Liver (tissue), 9 donors: ENCODE measurements around the gene KCTD8. TPM values are rescaled to one million over a fixed set of nuclear protein-coding genes. Genes with fewer than 3 reads are reported as not detected.

Experiments used
- DNase-seq: peaks from one replicate; pipeline ENCODE4 v3.0.0-alpha.2; 2017; ENCODE audit warnings: low spot score
- H3K27ac ChIP-seq, 2 donors: one replicate each; pipeline ENCODE4 v1.7.0; 2013; ENCODE audit warnings: inconsistent platforms in 2 of 2, low read length in 2 of 2, control low read depth in 1 of 2, low read depth in 1 of 2, mild to moderate bottlenecking in 1 of 2
- H3K27me3 ChIP-seq, 4 donors: one replicate each; pipeline versions ENCODE4 v1.6.1 to v1.7.0; 2013; ENCODE audit warnings: low read length in 3 of 4, inconsistent platforms in 1 of 4, mild to moderate bottlenecking in 1 of 4, moderate library complexity in 1 of 4; ENCODE audit not compliant: control insufficient read depth in 4 of 4, insufficient read depth in 4 of 4
- H3K36me3 ChIP-seq, 4 donors: one replicate each; pipeline versions ENCODE4 v1.6.1 to v1.7.0; 2013; ENCODE audit warnings: low read length in 3 of 4, mild to moderate bottlenecking in 3 of 4, low read depth in 1 of 4, moderate library complexity in 1 of 4; ENCODE audit not compliant: control insufficient read depth in 4 of 4, insufficient read depth in 3 of 4
- H3K4me1 ChIP-seq, 4 donors: one replicate each; pipeline versions ENCODE4 v1.6.1 to v1.7.0; 2013; ENCODE audit warnings: low read length in 3 of 4, mild to moderate bottlenecking in 3 of 4, moderate library complexity in 1 of 4; ENCODE audit not compliant: control insufficient read depth in 4 of 4, insufficient read depth in 4 of 4
- H3K4me3 ChIP-seq, 3 donors: one replicate each; pipeline versions ENCODE4 v1.6.1 to v1.7.0; 2013; ENCODE audit warnings: low read length in 3 of 3, control low read depth in 1 of 3, low read depth in 1 of 3, mild to moderate bottlenecking in 1 of 3
- H3K9ac ChIP-seq, 2 donors: one replicate each; pipeline ENCODE4 v1.7.0; 2013; ENCODE audit warnings: low read length in 2 of 2, mild to moderate bottlenecking in 2 of 2, moderate library complexity in 2 of 2, control low read depth in 1 of 2, low read depth in 1 of 2
- H3K9me3 ChIP-seq, 4 donors: one replicate each; pipeline versions ENCODE4 v1.6.1 to v1.7.0; 2013; ENCODE audit warnings: low read length in 3 of 4; ENCODE audit not compliant: control insufficient read depth in 4 of 4
- EGR1 ChIP-seq, 2 donors: IDR thresholded peaks; 2 replicates each; pipeline ENCODE4 v1.6.1; 2016 to 2018; ENCODE audit warnings: antibody characterized with exemption in 2 of 2, low read depth in 2 of 2
- FOXA1 ChIP-seq: IDR thresholded peaks from 2 replicates; pipeline ENCODE4 v1.6.1; 2016; ENCODE audit warnings: antibody characterized with exemption
- FOXA2 ChIP-seq: IDR thresholded peaks from 2 replicates; pipeline ENCODE4 v1.6.1; 2016; ENCODE audit warnings: antibody characterized with exemption
- GABPA ChIP-seq, 2 donors: IDR thresholded peaks in 1 of 2; conservative IDR thresholded peaks in 1 of 2; 2 replicates each; pipeline ENCODE4 v1.6.1; 2016; ENCODE audit warnings: antibody characterized with exemption in 2 of 2, mild to moderate bottlenecking in 1 of 2, moderate library complexity in 1 of 2
- HNF4A ChIP-seq, 2 donors: conservative IDR thresholded peaks; 2 replicates each; pipeline ENCODE4 v1.6.1; 2016; ENCODE audit warnings: antibody characterized with exemption in 2 of 2, mild to moderate bottlenecking in 2 of 2
- HNF4G ChIP-seq: IDR thresholded peaks from 2 replicates; pipeline ENCODE4 v1.6.1; 2016; ENCODE audit warnings: antibody characterized with exemption
- JUND ChIP-seq, 2 donors: IDR thresholded peaks; 2 replicates each; pipeline ENCODE4 v1.6.1; 2016; ENCODE audit warnings: antibody characterized with exemption in 2 of 2
- NR2F2 ChIP-seq: IDR thresholded peaks from 2 replicates; pipeline ENCODE4 v1.6.1; 2016; ENCODE audit warnings: antibody characterized with exemption
- RAD21 ChIP-seq, 2 donors: IDR thresholded peaks; 2 replicates each; pipeline ENCODE4 v1.6.1; 2016; ENCODE audit warnings: antibody characterized with exemption in 2 of 2, mild to moderate bottlenecking in 2 of 2
- RXRA ChIP-seq, 2 donors: IDR thresholded peaks; 2 replicates each; pipeline ENCODE4 v1.6.1; 2017 to 2018; ENCODE audit warnings: antibody characterized with exemption in 2 of 2, mild to moderate bottlenecking in 1 of 2
- SP1 ChIP-seq: IDR thresholded peaks from 2 replicates; pipeline ENCODE4 v1.6.1; 2018; ENCODE audit warnings: antibody characterized with exemption, mild to moderate bottlenecking
- TAF1 ChIP-seq: conservative IDR thresholded peaks from 2 replicates; pipeline ENCODE4 v1.6.1; 2016; ENCODE audit warnings: antibody characterized with exemption, mild to moderate bottlenecking
- YY1 ChIP-seq: IDR thresholded peaks from 2 replicates; pipeline ENCODE4 v1.6.1; 2016; ENCODE audit warnings: antibody characterized with exemption, mild to moderate bottlenecking
- WGBS: extraction: QIAGEN DNeasy Blood & Tissue Kit; methylation state at CpG from one replicate; pipeline ENCODE4 v1.1.7; 2013; 5-methylcytosine and 5-hydroxymethylcytosine counted together
- polyA plus RNA-seq, 2 donors: library from polyadenylated mRNA; stranded (reverse) in 1 of 2; unstranded in 1 of 2; fragments of 200-250 nt in 1 of 2; fragments of >200 nt in 1 of 2; fragmentation: Nextera tagmentation in 1 of 2; extraction: Ambion mirVana in 1 of 2; gene quantifications; one replicate each; pipeline versions ENCODE4 v1.2.1 to v1.2.3, GENCODE V29; 2013 to 2015
- total RNA-seq, 2 donors: library from RNA; depleted of rRNA; stranded (reverse); fragments of >200 nt; gene quantifications; one replicate each; pipeline ENCODE4 v1.2.3, GENCODE V29; 2014
- TF ChIP-seq, protein P1 (sequence below): IDR thresholded peaks from 2 replicates; pipeline ENCODE4 v1.6.1; 2016; ENCODE audit warnings: antibody characterized with exemption
- TF ChIP-seq, protein P2 (sequence below): fragments of 150-350 bp; IDR thresholded peaks from 2 replicates; pipeline ENCODE4 v1.5.1; 2017; ENCODE audit warnings: improper control_type of control experiment, low read depth, low read length; ENCODE audit not compliant: missing input control
- TF ChIP-seq, protein P3 (sequence below): IDR thresholded peaks from 2 replicates; pipeline ENCODE4 v1.6.1; 2016; ENCODE audit warnings: antibody characterized with exemption
- TF ChIP-seq, protein P4 (sequence below): IDR thresholded peaks from 2 replicates; pipeline ENCODE4 v1.6.1; 2016; ENCODE audit warnings: antibody characterized with exemption
- TF ChIP-seq, protein P5 (sequence below): IDR thresholded peaks from 2 replicates; pipeline ENCODE4 v1.6.1; 2016; ENCODE audit warnings: antibody characterized with exemption, mild to moderate bottlenecking
- donor health status: healthy.
- donor health status: healthy.
- donor health status: healthy.
- donor health status: healthy.
- donor health status: healthy.

The KCTD8 gene
- total and polyA plus RNA-seq, 4 donors: not detected

DNA sequence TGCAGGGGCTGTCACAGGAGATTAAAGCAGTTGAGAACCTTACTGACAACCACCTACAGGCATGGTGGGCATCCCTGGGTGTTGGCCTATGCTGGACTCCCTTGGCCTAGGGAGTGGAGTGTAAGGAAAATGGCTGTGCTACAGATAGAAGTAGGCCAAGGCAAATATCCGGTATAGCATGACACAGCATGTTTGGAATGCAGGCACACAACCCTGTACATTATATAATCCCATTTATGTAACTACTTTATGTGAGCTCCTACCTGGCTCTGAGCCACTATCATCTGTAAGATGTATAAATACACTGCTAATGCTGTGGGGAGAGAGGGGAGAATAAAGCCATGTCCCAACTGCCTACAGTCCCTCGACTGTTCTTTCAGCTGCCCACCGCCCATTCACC, 38.7 kb upstream of the KCTD8 start:
- H3K27me3 ChIP-seq: no peaks in the 10 kb centered on the region

DNA sequence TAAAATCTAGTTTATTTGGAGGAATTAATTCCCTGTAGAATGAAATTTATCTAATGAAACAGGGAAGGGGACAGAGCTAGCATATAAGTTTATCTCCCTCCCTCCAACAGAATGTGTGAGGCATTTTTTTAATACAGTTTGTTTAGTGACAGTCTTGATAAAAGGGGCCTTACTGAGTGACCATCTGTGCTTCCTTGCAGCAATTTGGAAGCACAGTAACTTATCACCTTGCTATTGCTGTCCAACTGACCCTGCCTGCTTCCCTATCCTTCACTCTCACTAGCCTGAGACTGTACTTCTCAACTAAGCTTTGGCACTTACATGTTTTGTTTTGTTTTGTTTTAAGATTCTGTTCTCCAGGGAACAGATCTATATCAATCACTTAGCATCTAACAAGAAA, 31.1 kb upstream of the KCTD8 start:
- DNase-seq: no peak
- H3K4me1 ChIP-seq: no peaks in the 10 kb centered on the region
- peaks cover 0 to 2% (median 0%) of the 10 kb centered on the region in 4 donors for H3K27me3 ChIP-seq
- H3K27ac ChIP-seq: no peak overlapping the region
- H3K4me3 ChIP-seq: no peak overlapping the region
- no peak overlapping the region for H3K9ac ChIP-seq
- no peaks in the 10 kb centered on the region for H3K36me3 ChIP-seq
- H3K9me3 ChIP-seq: no peaks in the 10 kb centered on the region
- TF ChIP-seq YY1 (no peak), NR2F2 (no peak), GABPA (IDR thresholded peaks at IDR 0.05 in 1 of 2, conservative IDR thresholded peaks at IDR 0.05 in 1 of 2) (no peak), HNF4A (conservative IDR thresholded peaks at IDR 0.05) (no peak), HNF4G (no peak)
- TF ChIP-seq, protein P1, sequence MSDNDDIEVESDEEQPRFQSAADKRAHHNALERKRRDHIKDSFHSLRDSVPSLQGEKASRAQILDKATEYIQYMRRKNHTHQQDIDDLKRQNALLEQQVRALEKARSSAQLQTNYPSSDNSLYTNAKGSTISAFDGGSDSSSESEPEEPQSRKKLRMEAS: no peak
- TF ChIP-seq, protein P2, sequence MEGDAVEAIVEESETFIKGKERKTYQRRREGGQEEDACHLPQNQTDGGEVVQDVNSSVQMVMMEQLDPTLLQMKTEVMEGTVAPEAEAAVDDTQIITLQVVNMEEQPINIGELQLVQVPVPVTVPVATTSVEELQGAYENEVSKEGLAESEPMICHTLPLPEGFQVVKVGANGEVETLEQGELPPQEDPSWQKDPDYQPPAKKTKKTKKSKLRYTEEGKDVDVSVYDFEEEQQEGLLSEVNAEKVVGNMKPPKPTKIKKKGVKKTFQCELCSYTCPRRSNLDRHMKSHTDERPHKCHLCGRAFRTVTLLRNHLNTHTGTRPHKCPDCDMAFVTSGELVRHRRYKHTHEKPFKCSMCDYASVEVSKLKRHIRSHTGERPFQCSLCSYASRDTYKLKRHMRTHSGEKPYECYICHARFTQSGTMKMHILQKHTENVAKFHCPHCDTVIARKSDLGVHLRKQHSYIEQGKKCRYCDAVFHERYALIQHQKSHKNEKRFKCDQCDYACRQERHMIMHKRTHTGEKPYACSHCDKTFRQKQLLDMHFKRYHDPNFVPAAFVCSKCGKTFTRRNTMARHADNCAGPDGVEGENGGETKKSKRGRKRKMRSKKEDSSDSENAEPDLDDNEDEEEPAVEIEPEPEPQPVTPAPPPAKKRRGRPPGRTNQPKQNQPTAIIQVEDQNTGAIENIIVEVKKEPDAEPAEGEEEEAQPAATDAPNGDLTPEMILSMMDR: no peak

More for the DNA sequence above, 38.7 kb upstream of the KCTD8 start:
- no peak for DNase-seq
- Histone ChIP-seq H3K4me1 (no peaks in the 10 kb centered on the region), H3K27ac (no peak overlapping the region), H3K9ac (no peak overlapping the region), H3K9me3 (peaks cover 0 to 7% (median under 1%) of the 10 kb centered on the region in 4 donors), H3K4me3 (no peak overlapping the region), H3K36me3 (no peaks in the 10 kb centered on the region)
- TF ChIP-seq, protein P3, sequence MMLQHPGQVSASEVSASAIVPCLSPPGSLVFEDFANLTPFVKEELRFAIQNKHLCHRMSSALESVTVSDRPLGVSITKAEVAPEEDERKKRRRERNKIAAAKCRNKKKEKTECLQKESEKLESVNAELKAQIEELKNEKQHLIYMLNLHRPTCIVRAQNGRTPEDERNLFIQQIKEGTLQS: no peak
- no peak for TF ChIP-seq GABPA (IDR thresholded peaks at IDR 0.05 in 1 of 2, conservative IDR thresholded peaks at IDR 0.05 in 1 of 2)
- no peak for TF ChIP-seq RAD21 (IDR thresholded peaks at IDR 0.05)
- TF ChIP-seq, protein P4, sequence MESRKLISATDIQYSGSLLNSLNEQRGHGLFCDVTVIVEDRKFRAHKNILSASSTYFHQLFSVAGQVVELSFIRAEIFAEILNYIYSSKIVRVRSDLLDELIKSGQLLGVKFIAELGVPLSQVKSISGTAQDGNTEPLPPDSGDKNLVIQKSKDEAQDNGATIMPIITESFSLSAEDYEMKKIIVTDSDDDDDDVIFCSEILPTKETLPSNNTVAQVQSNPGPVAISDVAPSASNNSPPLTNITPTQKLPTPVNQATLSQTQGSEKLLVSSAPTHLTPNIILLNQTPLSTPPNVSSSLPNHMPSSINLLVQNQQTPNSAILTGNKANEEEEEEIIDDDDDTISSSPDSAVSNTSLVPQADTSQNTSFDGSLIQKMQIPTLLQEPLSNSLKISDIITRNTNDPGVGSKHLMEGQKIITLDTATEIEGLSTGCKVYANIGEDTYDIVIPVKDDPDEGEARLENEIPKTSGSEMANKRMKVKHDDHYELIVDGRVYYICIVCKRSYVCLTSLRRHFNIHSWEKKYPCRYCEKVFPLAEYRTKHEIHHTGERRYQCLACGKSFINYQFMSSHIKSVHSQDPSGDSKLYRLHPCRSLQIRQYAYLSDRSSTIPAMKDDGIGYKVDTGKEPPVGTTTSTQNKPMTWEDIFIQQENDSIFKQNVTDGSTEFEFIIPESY: no peak
- TF ChIP-seq, protein P5, sequence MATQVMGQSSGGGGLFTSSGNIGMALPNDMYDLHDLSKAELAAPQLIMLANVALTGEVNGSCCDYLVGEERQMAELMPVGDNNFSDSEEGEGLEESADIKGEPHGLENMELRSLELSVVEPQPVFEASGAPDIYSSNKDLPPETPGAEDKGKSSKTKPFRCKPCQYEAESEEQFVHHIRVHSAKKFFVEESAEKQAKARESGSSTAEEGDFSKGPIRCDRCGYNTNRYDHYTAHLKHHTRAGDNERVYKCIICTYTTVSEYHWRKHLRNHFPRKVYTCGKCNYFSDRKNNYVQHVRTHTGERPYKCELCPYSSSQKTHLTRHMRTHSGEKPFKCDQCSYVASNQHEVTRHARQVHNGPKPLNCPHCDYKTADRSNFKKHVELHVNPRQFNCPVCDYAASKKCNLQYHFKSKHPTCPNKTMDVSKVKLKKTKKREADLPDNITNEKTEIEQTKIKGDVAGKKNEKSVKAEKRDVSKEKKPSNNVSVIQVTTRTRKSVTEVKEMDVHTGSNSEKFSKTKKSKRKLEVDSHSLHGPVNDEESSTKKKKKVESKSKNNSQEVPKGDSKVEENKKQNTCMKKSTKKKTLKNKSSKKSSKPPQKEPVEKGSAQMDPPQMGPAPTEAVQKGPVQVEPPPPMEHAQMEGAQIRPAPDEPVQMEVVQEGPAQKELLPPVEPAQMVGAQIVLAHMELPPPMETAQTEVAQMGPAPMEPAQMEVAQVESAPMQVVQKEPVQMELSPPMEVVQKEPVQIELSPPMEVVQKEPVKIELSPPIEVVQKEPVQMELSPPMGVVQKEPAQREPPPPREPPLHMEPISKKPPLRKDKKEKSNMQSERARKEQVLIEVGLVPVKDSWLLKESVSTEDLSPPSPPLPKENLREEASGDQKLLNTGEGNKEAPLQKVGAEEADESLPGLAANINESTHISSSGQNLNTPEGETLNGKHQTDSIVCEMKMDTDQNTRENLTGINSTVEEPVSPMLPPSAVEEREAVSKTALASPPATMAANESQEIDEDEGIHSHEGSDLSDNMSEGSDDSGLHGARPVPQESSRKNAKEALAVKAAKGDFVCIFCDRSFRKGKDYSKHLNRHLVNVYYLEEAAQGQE: no peak
- TF ChIP-seq FOXA2: no peak
- TF ChIP-seq SP1: no peak
- TF ChIP-seq HNF4G: no peak
- TF ChIP-seq TAF1: no peak
- TF ChIP-seq RXRA (IDR thresholded peaks at IDR 0.05): no peak
- TF ChIP-seq JUND (IDR thresholded peaks at IDR 0.05): no peak
- TF ChIP-seq FOXA1: no peak
- no peak for TF ChIP-seq HNF4A (conservative IDR thresholded peaks at IDR 0.05)
- TF ChIP-seq, protein P1: no peak
- TF ChIP-seq YY1: no peak
- TF ChIP-seq NR2F2: no peak
- TF ChIP-seq, protein P2: no peak
- TF ChIP-seq EGR1 (IDR thresholded peaks at IDR 0.05; ENCODE audit: low read depth in 2 of 2): no peak
- whole genome bisulfite sequencing: 67% methylated on average over 3 of the region's 3 CpGs
